Mesenchymal stem cell (in vitro differentiated cells and primary cell): ENCODE data around the gene SPTLC1.

Source experiments
- DNase-seq: peaks from one replicate; pipeline ENCODE4 v3.0.0-alpha.2; 2013
- H2AFZ ChIP-seq: one replicate; pipeline ENCODE4 v1.6.1; 2013; ENCODE audit warnings: low read depth, mild to moderate bottlenecking, control low read depth, inconsistent platforms, low read length, moderate library complexity
- H2AK5ac ChIP-seq: 2 replicates; pipeline ENCODE4 v1.6.1; 2013; ENCODE audit warnings: low read length, moderate library complexity, mild to moderate bottlenecking, inconsistent platforms; ENCODE audit not compliant: severe bottlenecking
- H2BK120ac ChIP-seq: one replicate; pipeline ENCODE4 v1.6.1; 2013; ENCODE audit warnings: low read depth, mild to moderate bottlenecking, inconsistent platforms, low read length, moderate library complexity
- H2BK12ac ChIP-seq, 2 experiments: one replicate each; pipeline ENCODE4 v1.6.1; 2013; ENCODE audit warnings: inconsistent platforms in 2 of 2, low read length in 2 of 2, mild to moderate bottlenecking in 2 of 2, moderate library complexity in 2 of 2, control low read depth in 1 of 2
- H2BK15ac ChIP-seq: one replicate; pipeline ENCODE4 v1.6.1; 2013; ENCODE audit warnings: mild to moderate bottlenecking, low read depth, inconsistent platforms; ENCODE audit not compliant: poor library complexity, severe bottlenecking
- H2BK5ac ChIP-seq: 2 replicates; pipeline ENCODE4 v1.6.1; 2013; ENCODE audit warnings: low read depth, mild to moderate bottlenecking, low read length, control low read depth, inconsistent platforms; ENCODE audit not compliant: poor library complexity, severe bottlenecking
- H3K14ac ChIP-seq, 2 experiments: one replicate each; pipeline ENCODE4 v1.6.1; 2013; ENCODE audit warnings: inconsistent platforms in 2 of 2, low read length in 2 of 2, control low read depth in 1 of 2, mild to moderate bottlenecking in 1 of 2, moderate library complexity in 1 of 2
- H3K18ac ChIP-seq, 2 experiments: one replicate each; pipeline ENCODE4 v1.6.1; 2013; ENCODE audit warnings: inconsistent platforms in 2 of 2, low read length in 2 of 2, control low read depth in 1 of 2, low read depth in 1 of 2, mild to moderate bottlenecking in 1 of 2
- H3K23ac ChIP-seq, 2 experiments: one replicate each; pipeline ENCODE4 v1.6.1; 2013; ENCODE audit warnings: inconsistent platforms in 2 of 2, low read length in 2 of 2, mild to moderate bottlenecking in 2 of 2, moderate library complexity in 2 of 2, control low read depth in 1 of 2
- H3K27ac ChIP-seq: 2 replicates; pipeline ENCODE4 v1.5.1; 2013; ENCODE audit warnings: mild to moderate bottlenecking, moderate library complexity, low read length, control low read depth, inconsistent platforms; ENCODE audit not compliant: poor library complexity, severe bottlenecking
- H3K27me3 ChIP-seq, 2 experiments: 2 replicates each; pipeline versions ENCODE4 v1.6.1 to v1.7.0; 2013; ENCODE audit warnings: low read length in 2 of 2, mild to moderate bottlenecking in 2 of 2, moderate library complexity in 2 of 2, control low read depth in 1 of 2, inconsistent platforms in 1 of 2; ENCODE audit not compliant: control insufficient read depth in 1 of 2, insufficient read depth in 1 of 2
- H3K36me3 ChIP-seq, 2 experiments: 2 replicates each; pipeline versions ENCODE4 v1.6.1 to v1.7.0; 2013; ENCODE audit warnings: low read length in 2 of 2, control low read depth in 1 of 2, inconsistent platforms in 1 of 2, low read depth in 1 of 2, mild to moderate bottlenecking in 1 of 2; ENCODE audit not compliant: insufficient read depth in 2 of 2, control insufficient read depth in 1 of 2
- H3K4ac ChIP-seq, 2 experiments: one replicate each; pipeline ENCODE4 v1.6.1; 2013; ENCODE audit warnings: inconsistent platforms in 2 of 2, low read length in 2 of 2, mild to moderate bottlenecking in 2 of 2, moderate library complexity in 2 of 2, control low read depth in 1 of 2, low read depth in 1 of 2
- H3K4me1 ChIP-seq: 2 replicates; pipeline ENCODE4 v1.6.1; 2013; ENCODE audit warnings: low read depth, low read length, control low read depth; ENCODE audit not compliant: control insufficient read depth, insufficient read depth
- H3K4me2 ChIP-seq: 2 replicates; pipeline ENCODE4 v1.6.1; 2013; ENCODE audit warnings: low read length, mild to moderate bottlenecking, inconsistent platforms; ENCODE audit not compliant: poor library complexity, severe bottlenecking
- H3K4me3 ChIP-seq, 2 experiments: 2 replicates each; pipeline versions ENCODE4 v1.5.1 to v1.7.0; 2013; ENCODE audit warnings: low read length in 2 of 2, mild to moderate bottlenecking in 2 of 2, control low read depth in 1 of 2, low read depth in 1 of 2; ENCODE audit not compliant: insufficient read depth in 1 of 2
- H3K79me1 ChIP-seq: replicated peaks from 2 replicates; pipeline ENCODE4 v1.6.1; 2013; ENCODE audit warnings: mild to moderate bottlenecking, control low read depth, low read length, inconsistent platforms; ENCODE audit not compliant: poor library complexity, severe bottlenecking
- H3K9ac ChIP-seq: 2 replicates; pipeline ENCODE4 v1.7.0; 2013; ENCODE audit warnings: mild to moderate bottlenecking, low read length, moderate library complexity
- H3K9me3 ChIP-seq: 2 replicates; pipeline ENCODE4 v1.7.0; 2013; ENCODE audit warnings: mild to moderate bottlenecking, low read length; ENCODE audit not compliant: control insufficient read depth
- H4K8ac ChIP-seq: one replicate; pipeline ENCODE4 v1.6.1; 2013; ENCODE audit warnings: inconsistent platforms, mild to moderate bottlenecking, low read length, moderate library complexity
- H4K91ac ChIP-seq: one replicate; pipeline ENCODE4 v1.6.1; 2013; ENCODE audit warnings: mild to moderate bottlenecking, low read length, inconsistent platforms
- whole genome bisulfite sequencing: methylation state at CpG from one replicate; pipeline ENCODE4 v1.1.7; 2013; ENCODE audit warnings: mixed read lengths; 5-methylcytosine and 5-hydroxymethylcytosine counted together

The SPTLC1 gene

DNA sequence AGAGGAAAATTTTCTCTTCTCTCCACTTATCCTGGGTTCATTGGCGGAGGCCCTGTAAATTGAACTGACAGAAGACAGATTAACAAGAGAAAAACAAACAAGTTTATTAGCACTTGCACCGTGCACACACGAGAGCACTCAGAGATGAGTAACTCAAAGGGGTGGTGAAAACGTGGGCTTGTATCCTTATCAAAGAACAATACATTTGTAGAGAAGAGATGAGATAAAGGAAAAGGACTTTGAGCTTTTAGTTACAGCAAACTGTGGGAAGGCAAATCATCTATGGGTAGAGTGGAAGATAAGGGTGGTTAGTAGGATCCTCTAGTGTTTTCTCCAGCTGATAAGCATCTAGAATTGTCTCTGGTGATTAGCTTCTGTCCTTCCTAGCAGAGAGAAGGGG, 120.8 kb downstream of the SPTLC1 start:
- Histone ChIP-seq H2AK5ac (no peak overlapping the region), H3K18ac (no peak overlapping the region), H2AFZ (no peak overlapping the region), H3K14ac (no peak overlapping the region), H3K4me2 (no peak overlapping the region), H3K36me3 (no peaks in the 10 kb centered on the region), H3K27me3 (peaks cover 9 to 14% of the 10 kb centered on the region in 2 experiments), H3K4me1 (no peaks in the 10 kb centered on the region), H2BK12ac (no peak overlapping the region), H3K27ac (no peak overlapping the region), H3K9me3 (no peaks in the 10 kb centered on the region), H4K8ac (no peak overlapping the region), H2BK5ac (no peak overlapping the region), H3K79me1 (no peaks in the 10 kb centered on the region), H4K91ac (no peak overlapping the region), H3K9ac (no peak overlapping the region), H2BK15ac (no peak overlapping the region), H3K4me3 (no peak overlapping the region), H3K23ac (no peak overlapping the region), H2BK120ac (no peak overlapping the region), H3K4ac (no peak overlapping the region)
- no peak for DNase-seq
- WGBS: 2% methylated on average over 3 of the region's 4 CpGs

DNA sequence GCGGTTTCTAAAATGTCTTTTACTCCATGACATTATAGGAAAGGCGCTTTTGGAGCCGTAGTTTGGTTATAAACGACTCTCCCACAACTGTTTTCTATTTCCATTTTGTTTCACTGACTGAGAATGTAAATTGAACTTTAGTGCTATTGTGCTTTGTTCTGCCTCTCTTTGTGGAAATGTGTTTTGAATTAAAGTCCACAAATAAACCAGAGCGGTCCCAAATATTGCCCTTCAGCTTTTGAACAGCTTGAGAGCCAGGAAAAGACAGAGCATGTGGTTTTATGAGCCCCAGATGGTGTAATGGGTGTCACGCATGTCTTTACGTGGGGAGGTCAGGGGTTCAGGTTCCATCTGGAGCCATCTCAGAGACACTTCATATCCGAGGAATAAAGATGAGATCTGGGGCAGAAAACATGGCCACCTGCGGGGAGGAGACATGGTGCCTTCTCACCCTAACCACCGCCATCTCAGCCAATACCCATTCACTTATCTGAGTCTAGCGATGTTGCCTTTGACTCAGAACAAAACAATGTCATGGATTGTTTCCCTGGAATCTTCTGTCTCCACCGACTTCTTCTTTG, 122.7 kb downstream of the SPTLC1 start:
- no peak overlapping the region for H3K4ac ChIP-seq
- no peak overlapping the region for H3K27ac ChIP-seq
- H3K9me3 ChIP-seq: no peaks in the 10 kb centered on the region
- H2AK5ac ChIP-seq: no peak overlapping the region
- H4K91ac ChIP-seq: no peak overlapping the region
- no peak overlapping the region for H3K14ac ChIP-seq
- H3K9ac ChIP-seq: peak overlapping the region; percentile 82
- no peak overlapping the region for H4K8ac ChIP-seq
- no peaks in the 10 kb centered on the region for H3K79me1 ChIP-seq
- H2BK15ac ChIP-seq: no peak overlapping the region
- WGBS: 83% methylated on average over 8 of the region's 12 CpGs
- DNase-seq: no peak
- H3K27me3 ChIP-seq: peaks cover 9 to 11% of the 10 kb centered on the region in 2 experiments
- H3K18ac ChIP-seq: no peak overlapping the region
- H2BK12ac ChIP-seq: no peak overlapping the region
- no peak overlapping the region for H2BK5ac ChIP-seq
- H3K4me2 ChIP-seq: no peak overlapping the region
- no peaks in the 10 kb centered on the region for H3K4me1 ChIP-seq
- H2AFZ ChIP-seq: no peak overlapping the region
- no peak overlapping the region for H2BK120ac ChIP-seq
- no peaks in the 10 kb centered on the region for H3K36me3 ChIP-seq
- peak overlapping the region in 1 of 2 experiments; percentile 70 for H3K4me3 ChIP-seq
- no peak overlapping the region for H3K23ac ChIP-seq

DNA sequence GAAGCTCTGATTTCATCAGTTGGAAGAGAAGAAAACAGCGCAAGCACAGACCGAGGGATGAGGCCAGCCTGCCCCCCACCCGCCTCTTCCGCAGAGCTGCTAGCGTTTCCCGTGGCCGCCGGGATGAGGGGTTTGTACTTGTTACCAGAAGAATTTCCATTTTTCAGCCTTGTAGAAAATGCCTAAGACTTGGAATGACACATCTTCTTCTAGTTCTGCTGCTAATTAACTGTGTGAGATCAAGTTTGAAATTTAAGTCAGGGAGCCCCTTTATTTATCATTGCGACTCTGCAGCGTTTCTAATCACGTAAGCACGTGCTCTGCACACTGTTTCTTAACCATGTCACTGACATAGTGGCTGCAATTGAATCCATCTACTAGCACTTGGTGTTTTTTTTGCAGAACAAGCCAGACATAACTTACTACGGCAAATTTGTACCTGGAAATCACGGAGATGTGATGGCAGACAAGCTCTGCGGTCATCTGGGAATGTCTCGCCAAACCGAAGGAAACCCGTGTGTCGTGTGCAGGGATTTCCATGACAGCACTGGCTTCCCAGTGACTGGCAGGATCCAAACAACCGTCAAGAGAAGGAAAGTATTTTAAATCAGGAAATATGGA, 123.4 kb downstream of the SPTLC1 start:
- Histone ChIP-seq H3K4ac (no peak overlapping the region), H3K79me1 (no peaks in the 10 kb centered on the region), H2BK15ac (no peak overlapping the region), H2AFZ (no peak overlapping the region), H2BK120ac (no peak overlapping the region), H3K14ac (no peak overlapping the region), H3K4me2 (no peak overlapping the region), H3K23ac (no peak overlapping the region), H2BK12ac (no peak overlapping the region), H3K36me3 (no peaks in the 10 kb centered on the region), H3K4me1 (no peaks in the 10 kb centered on the region), H3K27me3 (peaks cover 9 to 11% of the 10 kb centered on the region in 2 experiments), H3K18ac (no peak overlapping the region), H3K27ac (no peak overlapping the region), H3K9ac (peak overlapping the region; percentile 82), H3K4me3 (peak overlapping the region in 1 of 2 experiments; percentile 70), H3K9me3 (no peaks in the 10 kb centered on the region), H4K91ac (no peak overlapping the region), H2BK5ac (no peak overlapping the region), H4K8ac (no peak overlapping the region), H2AK5ac (no peak overlapping the region)
- DNase-seq: no peak
- 96% methylated on average over 19 of the region's 20 CpGs for WGBS

DNA sequence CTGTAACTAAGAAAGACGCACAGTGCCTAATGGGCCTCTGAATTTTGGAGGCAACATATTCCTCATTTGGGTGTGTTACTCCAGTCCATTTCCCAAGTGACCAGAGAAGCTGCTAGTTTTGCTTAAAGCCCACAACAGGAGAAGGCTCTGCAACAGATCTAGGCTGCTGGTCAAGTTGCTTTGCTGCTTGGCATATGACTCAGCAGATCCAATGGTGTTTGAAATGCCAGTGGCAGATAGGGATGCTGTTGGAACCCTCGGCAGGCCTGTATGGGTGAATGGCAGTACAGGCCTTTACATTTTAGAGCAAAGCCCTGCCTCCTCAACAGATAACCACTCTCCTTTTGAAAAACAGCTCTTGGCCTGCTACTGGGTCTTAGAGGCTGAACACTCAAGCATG, 129.0 kb downstream of the SPTLC1 start:
- Histone ChIP-seq H3K9me3 (peaks cover 5% of the 10 kb centered on the region), H3K4me3 (no peak overlapping the region), H2BK12ac (no peak overlapping the region), H3K27ac (no peak overlapping the region), H2BK120ac (no peak overlapping the region), H2AK5ac (no peak overlapping the region), H3K27me3 (peaks cover 0 to 3% of the 10 kb centered on the region in 2 experiments), H4K91ac (no peak overlapping the region), H3K14ac (no peak overlapping the region), H2BK5ac (no peak overlapping the region), H3K9ac (no peak overlapping the region), H3K18ac (no peak overlapping the region), H2AFZ (no peak overlapping the region), H3K79me1 (no peaks in the 10 kb centered on the region), H3K4ac (no peak overlapping the region), H3K4me1 (no peaks in the 10 kb centered on the region), H3K4me2 (no peak overlapping the region), H3K23ac (no peak overlapping the region), H3K36me3 (no peaks in the 10 kb centered on the region), H4K8ac (no peak overlapping the region), H2BK15ac (no peak overlapping the region)
- no peak for DNase-seq
- 85% methylated on average over 2 of the region's 2 CpGs for WGBS
